Measurements from ENCODE around the gene SDE2. TPM values are rescaled to one million over a fixed set of nuclear protein-coding genes. Genes with fewer than 3 reads are reported as not detected.

The SDE2 gene
- total and polyA plus RNA-seq, 2 of the 8 experiments (the other 6 are each of a cell fraction or from before 2014, with no cell fraction given): 8.5 to 16.7 TPM

GRCh38 chr1:226038661-226039060 lies 39.5 kb upstream of the SDE2 start (continued):
- no peak for TF ChIP-seq NRF1 (IDR thresholded peaks at IDR 0.05; ENCODE audit: low read depth, low read length)

Measured in H1 (cell line).